Brain microvascular endothelial cell (primary cell): ENCODE data around the gene OGDH.

Experiments
- DNase-seq: peaks from one replicate; pipeline ENCODE4 v3.0.0-alpha.2; 2020
- H3K27ac ChIP-seq: fragments of 250-450 bp; sonication (Bioruptor Pico); 2 replicates; pipeline ENCODE4 v1.5.1; 2020; ENCODE audit warnings: mild to moderate bottlenecking, moderate library complexity
- H3K27me3 ChIP-seq: fragments of 250-450 bp; sonication (Bioruptor Pico); replicated peaks from 2 replicates; pipeline ENCODE4 v1.5.1; 2020; ENCODE audit warnings: mild to moderate bottlenecking
- H3K36me3 ChIP-seq: fragments of 250-450 bp; sonication (Bioruptor Pico); replicated peaks from 2 replicates; pipeline ENCODE4 v1.5.1; 2020; ENCODE audit warnings: mild to moderate bottlenecking
- H3K4me3 ChIP-seq: 2 replicates; pipeline ENCODE4 v1.5.1; 2011; ENCODE audit warnings: low read depth, mild to moderate bottlenecking, control low read depth, low read length, moderate library complexity
- in situ Hi-C: cut with HindIII; loops from 2 replicates; pipeline ENCODE4 v1.10.0; 2017; ENCODE audit warnings: low sequenced_read_pairs, low pct_ligation_motif_present
- TF ChIP-seq, protein P1 (sequence below): IDR thresholded peaks from 2 replicates; pipeline ENCODE4 v1.5.1; 2011; ENCODE audit warnings: low read depth, mild to moderate bottlenecking, moderate library complexity, low read length, control low read depth, inconsistent platforms; ENCODE audit errors: missing control alignments

OGDH gene

DNA sequence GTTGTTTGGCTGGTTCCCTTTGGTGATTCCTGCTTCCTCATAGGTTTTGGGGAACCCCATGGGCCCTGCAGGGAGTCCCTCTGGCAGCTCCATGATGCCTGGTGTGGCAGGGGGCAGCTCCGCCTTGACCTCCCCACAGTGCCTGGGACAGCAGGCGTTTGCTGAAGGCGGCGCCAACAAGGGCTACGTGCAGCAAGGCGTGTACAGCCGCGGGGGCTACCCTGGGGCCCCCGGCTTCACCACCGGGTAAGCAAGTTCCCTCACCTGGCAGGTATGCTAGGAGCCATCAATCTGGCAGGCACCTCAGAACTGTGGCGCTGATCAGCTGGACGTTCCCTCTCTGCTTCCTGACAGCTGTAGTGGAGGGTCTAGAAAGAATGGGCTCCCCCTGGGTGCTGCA is 150.5 kb downstream of the OGDH start:
- Histone ChIP-seq H3K27me3 (no peaks in the 10 kb centered on the region), H3K4me3 (no peak overlapping the region), H3K27ac (no peak overlapping the region), H3K36me3 (peaks cover 34% of the 10 kb centered on the region)
- in situ Hi-C loops, result no loop called here
- TF ChIP-seq, protein P1, sequence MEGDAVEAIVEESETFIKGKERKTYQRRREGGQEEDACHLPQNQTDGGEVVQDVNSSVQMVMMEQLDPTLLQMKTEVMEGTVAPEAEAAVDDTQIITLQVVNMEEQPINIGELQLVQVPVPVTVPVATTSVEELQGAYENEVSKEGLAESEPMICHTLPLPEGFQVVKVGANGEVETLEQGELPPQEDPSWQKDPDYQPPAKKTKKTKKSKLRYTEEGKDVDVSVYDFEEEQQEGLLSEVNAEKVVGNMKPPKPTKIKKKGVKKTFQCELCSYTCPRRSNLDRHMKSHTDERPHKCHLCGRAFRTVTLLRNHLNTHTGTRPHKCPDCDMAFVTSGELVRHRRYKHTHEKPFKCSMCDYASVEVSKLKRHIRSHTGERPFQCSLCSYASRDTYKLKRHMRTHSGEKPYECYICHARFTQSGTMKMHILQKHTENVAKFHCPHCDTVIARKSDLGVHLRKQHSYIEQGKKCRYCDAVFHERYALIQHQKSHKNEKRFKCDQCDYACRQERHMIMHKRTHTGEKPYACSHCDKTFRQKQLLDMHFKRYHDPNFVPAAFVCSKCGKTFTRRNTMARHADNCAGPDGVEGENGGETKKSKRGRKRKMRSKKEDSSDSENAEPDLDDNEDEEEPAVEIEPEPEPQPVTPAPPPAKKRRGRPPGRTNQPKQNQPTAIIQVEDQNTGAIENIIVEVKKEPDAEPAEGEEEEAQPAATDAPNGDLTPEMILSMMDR, result no peak
- no peak for DNase-seq

DNA sequence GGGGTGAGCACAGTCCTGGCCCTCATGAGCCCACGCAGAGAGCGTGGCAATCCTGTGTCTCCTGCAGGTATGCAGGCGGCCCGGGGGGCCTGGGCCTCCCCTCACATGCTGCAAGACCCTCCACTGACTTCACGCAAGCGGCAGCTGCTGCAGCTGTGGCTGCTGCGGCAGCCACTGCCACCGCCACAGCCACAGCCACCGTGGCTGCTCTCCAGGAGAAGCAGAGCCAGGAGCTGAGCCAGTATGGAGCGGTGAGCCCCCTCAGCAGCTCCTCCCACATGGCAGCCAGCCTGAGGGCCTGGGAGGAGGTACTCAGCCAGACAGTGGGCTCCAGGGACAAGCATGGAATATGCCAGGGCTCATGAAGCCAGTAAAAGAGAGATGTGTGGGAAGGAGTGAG is 150.9 kb downstream of the OGDH start:
- DNase-seq, result no peak
- no peak overlapping the region for H3K27ac ChIP-seq
- no peak overlapping the region for H3K4me3 ChIP-seq
- H3K27me3 ChIP-seq, result no peaks in the 10 kb centered on the region
- TF ChIP-seq, protein P1, result no peak
- H3K36me3 ChIP-seq, result peaks cover 38% of the 10 kb centered on the region
- in situ Hi-C loops, result no loop called here

DNA sequence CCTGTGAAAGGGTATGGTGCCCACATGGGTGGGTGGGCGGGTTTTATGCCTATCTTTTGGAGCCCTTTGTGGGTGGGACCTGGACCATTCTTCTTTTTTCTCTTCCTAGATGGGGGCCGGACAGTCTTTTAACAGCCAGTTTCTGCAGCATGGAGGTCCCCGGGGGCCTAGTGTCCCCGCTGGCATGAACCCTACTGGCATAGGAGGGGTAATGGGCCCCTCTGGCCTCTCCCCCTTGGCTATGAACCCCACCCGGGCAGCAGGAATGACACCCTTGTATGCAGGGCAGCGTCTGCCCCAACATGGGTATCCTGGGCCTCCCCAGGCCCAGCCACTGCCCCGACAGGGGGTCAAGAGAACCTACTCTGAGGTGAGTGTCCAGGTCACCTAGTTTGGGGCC is 151.3 kb downstream of the OGDH start:
- TF ChIP-seq, protein P1, result no peak
- no peak overlapping the region for H3K27ac ChIP-seq
- in situ Hi-C loops, result no loop called here
- H3K4me3 ChIP-seq, result no peak overlapping the region
- peaks cover 40% of the 10 kb centered on the region for H3K36me3 ChIP-seq
- no peaks in the 10 kb centered on the region for H3K27me3 ChIP-seq
- no peak for DNase-seq
